Lung microvascular endothelial cell (primary cell): ENCODE results near the gene SMU1. TPM values are rescaled to one million over a fixed set of nuclear protein-coding genes. Genes with fewer than 3 reads are reported as not detected.

ENCODE experiments used
- DNase-seq, 2 donors: peaks; one replicate each; pipeline versions ENCODE4 v3.0.0 to v3.0.0-alpha.2; 2010; ENCODE audit warnings: low read depth in 2 of 2
- total RNA-seq: library from RNA; depleted of rRNA; stranded (reverse); fragments of >200 nt; gene quantifications from 2 replicates; pipeline ENCODE4 v1.2.1, GENCODE V29; 2014

SMU1 gene
- 27.7 and 32.1 TPM in 2 replicates for total RNA-seq

DNA sequence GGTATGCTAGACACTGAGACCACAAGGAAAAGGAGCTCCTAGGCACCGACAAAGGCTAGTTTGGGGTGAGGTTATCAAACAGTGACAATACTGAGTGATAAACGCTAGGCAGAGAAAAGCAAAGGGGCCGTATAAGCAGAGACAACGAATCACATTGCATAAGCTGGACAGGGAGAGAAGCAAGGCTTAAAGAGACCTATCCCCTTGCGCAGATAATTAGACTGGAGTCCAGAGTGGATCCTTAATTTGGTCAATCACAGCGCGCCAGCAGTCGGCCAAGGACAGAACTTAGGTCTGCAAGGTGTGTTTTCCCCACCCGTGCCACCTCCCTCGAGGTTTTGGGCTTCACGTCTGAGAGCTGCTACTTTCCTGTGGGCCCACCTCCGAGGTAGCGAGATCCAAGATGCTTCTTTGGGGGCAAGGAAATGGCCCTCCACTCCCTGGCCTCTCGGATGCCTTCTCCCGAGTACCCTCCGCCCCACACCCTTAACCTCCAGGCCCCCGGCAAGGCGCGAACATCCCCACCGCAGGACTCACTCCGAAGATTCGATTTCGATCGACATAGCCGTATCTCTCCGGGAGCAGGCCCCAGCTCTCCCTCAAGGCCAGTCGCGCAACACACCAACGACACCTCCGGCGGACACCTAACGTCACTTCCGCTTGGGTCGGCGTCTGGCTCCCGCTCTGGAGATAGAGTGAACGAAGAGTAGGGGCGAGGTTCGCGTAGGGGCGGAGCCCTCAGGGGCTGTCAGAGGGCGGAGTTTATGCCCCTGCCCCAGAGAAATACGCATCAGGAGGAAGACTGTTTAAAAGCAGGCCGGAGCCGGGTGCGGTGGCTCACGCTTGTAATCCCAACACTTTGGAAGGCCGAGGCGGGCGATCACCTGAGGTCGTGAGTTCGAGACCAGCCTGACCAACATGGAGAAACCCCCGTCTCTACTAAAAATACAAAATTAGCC is at the start of gene SMU1:
SMU1 (minus strand) TSS at position 629 of the 959 bp plus-strand sequence; CDS start at position 563, 66 bp downstream.
- peak; percentile 98 to 99 for DNase-seq

DNA sequence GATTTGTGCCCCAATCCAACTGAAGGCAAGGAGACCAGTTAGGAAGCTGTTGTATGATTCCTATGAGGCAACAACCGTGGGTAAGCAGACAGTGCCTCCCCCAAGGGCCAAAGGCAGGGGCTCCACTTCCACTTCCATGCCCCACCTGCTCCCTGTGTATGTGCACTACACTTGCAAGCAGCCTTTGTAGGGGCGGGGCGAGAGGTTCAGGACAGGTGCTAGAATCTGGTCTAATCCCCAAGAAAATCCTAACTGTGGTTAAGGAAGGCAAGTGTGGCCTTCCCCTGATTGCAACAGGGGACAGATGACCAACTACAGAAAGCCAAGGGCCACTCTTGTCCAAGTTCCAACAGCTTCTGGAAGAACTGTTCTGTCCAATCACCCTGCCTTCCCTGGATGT is 49.0 kb upstream of the SMU1 start:
- DNase-seq = no peak

DNA sequence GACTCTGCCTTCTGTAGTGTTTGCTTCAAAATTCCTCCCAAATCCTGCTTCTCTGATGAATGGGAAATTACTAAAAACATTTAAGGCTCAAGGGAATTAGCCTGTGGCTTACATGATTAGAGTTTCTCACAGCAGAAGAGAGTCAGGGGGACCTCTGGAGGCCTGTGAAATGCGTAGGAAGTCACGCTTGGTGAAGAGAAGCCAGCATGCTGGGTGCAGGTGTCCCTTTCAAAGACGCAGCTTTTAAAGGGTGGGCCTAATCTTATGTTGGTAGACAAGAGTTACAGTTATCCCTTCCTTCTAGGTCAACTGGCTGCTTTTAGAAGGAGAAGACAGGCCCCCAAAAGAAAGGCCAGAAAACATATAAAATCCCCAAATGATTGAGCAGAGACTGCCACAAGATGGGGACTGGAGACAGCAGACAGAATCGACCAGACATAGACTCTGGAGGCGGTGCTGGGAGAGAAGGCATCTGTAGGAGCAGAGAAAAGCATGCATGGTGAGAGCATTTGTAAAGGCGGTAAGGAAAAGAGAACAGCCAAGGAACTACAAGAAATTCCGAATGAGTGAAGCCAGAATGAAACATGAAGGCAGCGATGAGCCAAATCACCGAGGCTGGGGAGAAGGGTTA is 48.4 kb upstream of the SMU1 start:
- DNase-seq = no peak

DNA sequence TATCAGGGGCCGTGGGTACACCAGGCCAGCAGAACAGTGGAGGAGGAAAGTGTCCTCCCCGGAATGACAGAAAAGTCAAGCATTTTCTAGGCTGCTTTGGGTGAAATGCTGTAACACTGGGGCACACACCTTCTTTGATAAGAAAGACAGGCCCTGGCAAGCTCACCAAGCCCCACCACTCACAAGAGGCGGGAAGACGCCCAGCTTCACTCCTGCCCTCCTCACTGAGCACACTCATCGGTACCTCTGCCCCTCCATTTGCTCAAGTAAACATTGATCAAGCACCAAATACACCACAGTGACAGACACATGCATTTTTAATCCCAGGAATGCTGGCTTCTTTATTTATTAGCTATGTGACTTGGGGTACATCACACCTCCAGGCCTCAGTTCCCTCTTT is 47.6 kb upstream of the SMU1 start:
- no peak for DNase-seq

DNA sequence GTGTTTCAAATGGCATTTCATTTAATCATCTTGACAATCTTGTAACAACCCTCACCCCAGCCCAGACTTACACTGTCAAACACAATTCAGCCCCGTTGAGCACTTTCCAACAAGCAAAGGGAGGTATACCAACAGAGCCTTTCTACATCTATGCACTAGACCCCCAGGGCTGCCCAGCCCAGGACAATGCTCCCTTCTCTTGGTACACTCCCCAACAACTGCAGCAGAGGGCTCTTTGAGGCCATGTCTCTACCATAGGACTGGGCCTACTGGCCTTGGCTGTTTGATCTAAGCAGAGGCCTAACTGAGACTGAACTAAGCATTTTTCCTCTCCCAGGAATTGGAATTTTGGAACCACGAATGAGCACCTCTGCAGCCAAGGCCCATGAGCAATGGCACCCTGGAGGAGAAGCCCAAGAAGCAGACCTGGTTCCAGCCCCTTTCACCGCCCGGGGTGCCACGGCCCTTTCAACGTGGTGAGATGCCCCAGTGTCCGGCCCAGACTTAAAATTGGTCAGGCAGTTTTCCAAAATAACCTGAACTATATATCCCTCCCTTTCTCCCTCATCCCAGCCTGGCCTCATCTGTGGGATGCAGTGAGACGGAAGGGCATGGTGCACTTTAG is 47.0 kb upstream of the SMU1 start:
- DNase-seq = no peak

DNA sequence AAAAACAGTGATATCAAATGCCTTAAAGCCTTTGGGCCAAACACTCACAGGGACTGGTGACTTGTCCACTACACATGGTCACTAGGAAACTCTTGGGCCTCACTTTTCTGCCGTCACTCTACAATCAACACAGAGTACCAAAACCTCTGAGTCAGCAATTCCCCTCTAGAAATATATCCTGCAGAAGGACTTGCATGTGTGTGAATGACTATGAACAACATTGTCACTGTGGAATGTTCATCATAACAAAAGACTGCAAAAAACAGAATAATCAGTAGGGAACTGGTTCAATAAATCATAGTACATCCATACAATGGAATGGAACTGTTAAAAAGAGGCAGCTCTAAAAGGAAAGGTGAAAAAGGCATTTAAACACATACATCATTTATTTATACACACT is 44.1 kb upstream of the SMU1 start:
- peak in 1 of 2 donors; percentile 93 for DNase-seq

DNA sequence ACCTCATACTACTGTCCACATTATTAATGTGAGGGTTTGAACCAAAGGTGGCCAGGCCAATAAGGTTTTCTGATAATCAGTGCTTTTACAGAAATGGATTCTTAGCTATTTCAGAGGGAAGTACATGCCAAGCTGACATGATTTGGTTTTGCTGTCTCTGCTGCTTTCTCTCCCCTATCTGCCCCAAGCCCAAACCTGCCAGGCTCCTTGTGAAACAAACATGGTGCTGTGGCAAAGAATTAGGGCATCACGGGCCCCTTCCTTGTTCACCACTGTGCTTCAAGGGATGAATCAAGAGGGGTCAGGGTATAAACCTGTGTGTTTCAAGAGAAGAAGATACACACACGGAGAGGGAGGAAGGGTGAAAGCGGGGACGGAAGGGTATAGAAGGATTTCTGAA is 41.3 kb upstream of the SMU1 start:
- no peak for DNase-seq

DNA sequence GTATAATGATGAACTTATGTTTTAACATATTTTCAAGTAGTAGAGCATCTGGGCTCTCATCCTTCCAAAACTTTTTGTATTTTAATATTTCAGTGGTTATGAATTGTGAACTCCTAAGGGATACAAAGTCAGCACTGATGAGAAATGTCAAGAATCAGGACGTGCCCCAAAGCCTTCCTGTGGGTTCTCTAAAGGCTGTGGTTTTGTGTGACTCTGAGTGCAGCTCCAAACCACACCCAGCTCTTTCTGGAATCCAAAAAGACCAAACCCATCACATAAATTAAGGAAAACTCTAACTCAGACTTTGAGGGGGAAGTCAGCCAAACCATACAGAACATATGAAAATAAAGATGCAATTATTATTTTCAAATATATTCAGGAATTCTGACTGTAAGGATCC is 40.8 kb upstream of the SMU1 start:
- no peak for DNase-seq

DNA sequence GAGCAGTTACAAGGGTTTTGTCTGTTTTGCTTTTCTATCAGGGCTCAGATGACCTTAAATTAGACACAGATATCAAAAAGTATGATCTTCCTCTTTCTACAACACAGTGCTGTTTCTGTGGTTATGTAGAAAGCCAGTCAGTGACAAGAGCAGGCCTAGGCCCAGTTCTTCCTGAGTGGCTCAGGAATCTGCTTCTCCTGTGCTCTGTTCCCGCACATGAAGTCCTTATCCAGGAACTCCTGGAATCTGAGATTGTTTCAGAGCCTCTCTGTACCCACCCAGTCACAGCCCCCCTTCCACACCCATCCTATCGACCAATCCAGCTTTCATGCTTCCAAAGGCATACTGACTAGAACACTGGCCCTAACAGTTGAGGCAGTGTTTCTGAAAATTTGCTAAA is 40.4 kb upstream of the SMU1 start:
- DNase-seq = no peak

DNA sequence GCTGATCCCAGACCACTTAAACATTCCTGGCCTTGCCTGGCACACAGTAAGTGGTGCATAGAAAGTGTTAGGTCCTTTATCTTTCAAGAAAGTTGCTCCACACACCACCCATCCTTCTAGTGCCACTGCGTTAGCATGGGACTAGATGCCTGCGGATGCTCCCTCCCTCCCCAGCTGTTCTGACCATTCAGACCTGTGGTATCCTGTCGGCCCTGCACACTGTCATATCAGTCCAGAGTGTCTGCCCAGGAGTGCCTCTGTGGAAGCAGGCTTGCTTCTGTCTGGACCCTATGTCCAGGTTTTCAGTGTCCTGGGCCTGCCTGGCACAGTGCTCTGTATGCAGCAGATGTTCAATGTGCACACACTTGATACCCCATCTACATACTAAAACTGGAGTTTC is 38.3 kb upstream of the SMU1 start:
- DNase-seq = no peak

DNA sequence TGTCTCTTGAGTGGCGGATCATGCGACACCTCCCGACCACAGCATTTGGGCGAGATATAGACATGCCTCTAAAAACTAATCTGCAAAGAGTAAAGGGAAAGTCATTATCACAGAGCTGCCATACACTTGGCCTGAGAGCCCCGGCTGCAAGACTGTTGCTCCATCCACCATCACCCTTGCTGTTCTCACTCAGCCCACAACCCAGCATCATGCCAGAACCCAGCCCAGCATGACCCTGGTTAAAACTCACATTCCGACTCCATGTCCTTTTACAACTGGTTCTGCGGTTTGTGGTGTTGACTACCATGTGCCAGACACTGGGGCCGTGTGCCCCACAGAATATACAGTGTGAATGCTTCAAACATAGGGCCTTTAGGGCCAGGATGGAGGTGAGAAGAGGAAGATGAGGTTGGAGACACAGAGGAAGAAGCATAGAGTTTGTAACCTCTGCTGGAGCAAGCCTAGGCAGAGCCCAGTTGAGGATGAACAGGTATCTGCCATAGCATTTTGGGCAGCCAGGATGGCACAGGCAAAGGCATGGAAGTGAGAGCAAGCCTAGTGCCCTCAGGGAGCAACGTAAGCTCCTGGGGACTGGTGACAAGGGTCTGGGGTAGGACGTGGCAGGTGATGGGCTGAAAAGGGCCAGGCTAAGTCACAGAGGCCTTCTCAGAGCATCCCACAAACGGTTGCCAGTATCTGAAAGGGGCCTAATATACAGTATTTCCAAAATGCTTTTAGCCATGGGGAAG is 37.5 kb upstream of the SMU1 start:
- no peak for DNase-seq

DNA sequence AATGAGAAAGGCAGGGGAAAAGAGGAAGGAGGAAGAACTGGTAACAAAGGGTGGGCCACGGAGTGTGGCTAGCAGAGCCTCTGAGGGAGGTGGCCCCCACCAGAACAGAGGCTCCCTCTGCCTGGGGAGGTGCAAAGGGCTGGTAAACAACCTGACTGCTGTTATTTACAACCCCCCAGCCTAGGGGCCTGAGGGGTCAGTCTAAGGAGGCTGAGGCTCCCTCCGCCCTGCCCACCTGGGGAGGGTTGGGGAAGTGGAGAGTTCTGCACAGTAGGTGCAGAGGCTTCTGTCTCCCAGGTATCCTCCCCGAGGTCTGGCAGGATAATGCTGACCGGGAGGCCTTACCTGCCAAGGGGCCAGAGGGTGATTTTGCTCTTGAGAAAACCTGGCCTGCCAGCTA is 35.6 kb upstream of the SMU1 start:
- DNase-seq = no peak

DNA sequence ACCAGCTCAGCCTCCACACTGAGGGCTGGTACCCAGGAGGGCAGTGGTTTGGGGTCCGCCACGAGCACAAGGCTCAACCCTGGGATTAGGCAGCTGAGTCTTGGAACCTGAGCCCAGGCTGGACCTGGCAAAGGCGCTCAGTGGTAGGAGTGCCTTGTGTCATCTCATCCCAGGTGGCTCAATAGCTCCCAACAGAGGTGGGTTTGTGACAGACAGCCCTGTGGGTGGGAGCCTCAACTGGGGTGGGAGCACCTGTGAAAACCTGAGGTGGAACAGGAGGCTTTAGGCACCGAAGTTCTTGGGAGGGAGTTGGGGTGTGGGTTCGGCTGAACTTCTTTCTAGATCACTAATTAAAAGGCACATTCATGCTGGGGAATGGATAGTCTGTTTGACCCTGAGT is 35.2 kb upstream of the SMU1 start:
- no peak for DNase-seq

DNA sequence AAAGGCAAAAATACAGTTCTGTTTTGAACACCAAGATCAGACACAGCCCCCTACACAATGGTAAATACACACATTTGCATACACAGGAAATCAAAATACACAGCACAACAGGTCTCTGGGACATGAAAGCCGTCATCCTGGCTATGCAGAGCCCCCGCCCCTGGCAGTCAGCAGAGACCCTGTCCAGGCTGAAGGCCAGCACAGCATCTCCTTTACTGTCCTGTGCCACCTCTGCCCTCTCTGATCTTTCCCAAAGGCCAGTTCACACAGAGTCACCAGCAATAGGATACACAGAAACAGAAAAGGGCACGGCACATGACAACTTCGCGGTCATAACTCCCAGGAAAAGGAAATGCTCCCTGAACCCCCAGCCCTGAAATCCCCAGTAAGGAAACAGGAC is 34.2 kb upstream of the SMU1 start:
- DNase-seq = no peak

DNA sequence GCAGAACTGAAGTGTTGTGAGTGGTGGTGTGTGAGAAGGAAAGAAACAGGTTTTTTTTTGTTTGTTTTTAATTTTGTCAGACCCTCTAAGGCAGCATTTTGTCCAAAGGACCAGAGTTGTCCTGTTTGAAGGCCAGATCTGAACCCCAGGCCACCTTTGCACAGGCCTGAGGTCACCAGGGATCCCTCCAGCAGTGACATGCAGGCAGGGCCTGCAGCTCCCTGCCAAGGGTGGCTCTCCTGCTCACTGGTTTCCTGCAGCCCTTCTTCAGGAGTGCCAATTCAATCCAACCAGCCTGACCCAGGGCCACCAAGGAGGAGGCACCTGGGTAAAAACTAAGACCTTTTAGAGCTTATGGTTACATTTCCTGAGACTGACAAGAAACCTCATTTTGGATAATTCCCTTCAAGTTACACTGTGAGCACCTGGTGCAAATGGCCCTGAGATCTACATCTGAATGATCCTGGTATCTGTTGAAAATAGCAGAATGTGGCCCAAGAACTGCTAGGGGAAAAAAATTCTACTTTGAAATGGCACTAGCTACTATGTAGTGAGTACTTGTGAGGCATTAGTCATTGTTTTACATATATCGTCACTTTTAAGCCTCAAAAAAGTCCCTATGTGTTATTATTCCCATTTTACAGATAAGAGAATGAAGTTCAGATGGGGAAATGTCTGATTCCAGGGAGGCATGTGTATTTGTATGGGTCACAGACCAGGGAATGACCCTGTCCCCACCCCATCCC is 33.5 kb upstream of the SMU1 start:
- DNase-seq = no peak

DNA sequence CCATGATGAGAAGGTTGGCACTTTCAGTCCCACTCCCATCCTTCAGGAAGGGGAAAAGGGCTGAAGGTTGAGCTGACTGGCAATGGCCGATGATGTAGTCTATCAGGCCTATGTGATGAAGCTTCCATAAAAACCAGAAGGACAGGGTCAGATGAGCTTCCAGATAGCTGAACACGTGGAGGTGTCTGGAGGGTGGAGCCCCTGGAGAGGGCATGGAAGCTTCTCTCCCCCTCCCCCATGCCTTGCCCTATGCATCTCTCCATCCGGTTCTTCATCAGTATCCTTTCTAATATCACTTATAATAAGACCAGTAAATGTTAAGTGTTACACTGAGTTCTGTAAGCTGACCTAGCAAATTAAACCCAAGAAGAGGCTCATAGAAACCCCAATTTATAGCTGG is 32.6 kb upstream of the SMU1 start:
- no peak for DNase-seq

DNA sequence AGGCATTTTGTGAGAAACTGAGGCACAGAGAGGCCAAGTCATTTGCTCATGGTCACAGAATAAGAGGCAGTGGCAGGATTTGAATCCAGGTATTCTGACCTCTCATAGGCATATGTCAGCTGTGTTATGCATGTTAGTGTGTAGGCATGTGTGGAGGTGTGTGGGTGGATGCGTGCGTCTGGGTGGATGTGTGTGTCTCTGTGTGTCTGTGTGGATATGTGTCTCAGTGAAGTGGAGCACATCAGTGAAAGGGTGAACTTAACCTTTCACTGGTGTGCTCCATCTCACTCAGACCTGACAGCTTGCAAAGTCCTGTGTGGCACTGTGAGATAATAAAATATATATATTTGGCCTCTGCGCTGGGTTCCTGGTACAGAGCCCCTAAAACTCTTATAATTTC is 32.0 kb upstream of the SMU1 start:
- DNase-seq = no peak

DNA sequence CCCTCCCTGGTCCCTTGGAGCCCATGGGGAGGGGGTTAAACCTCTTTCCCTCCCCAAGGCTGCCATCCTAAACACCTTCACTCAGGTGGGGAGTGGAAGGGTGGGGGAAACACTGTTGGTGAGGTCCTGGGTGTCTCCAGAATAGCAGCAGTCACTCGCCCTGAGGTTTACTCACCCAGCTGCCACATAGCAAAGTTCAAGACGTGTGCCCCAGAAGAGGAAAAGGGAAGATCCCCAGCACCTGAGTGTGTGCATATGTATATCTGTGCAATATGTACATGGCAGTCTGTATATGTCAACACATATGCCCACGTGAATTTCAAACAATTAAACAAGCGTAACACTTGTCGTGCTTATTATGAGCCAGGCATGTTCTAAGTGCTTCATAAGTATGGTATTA is 31.3 kb upstream of the SMU1 start:
- DNase-seq = no peak

DNA sequence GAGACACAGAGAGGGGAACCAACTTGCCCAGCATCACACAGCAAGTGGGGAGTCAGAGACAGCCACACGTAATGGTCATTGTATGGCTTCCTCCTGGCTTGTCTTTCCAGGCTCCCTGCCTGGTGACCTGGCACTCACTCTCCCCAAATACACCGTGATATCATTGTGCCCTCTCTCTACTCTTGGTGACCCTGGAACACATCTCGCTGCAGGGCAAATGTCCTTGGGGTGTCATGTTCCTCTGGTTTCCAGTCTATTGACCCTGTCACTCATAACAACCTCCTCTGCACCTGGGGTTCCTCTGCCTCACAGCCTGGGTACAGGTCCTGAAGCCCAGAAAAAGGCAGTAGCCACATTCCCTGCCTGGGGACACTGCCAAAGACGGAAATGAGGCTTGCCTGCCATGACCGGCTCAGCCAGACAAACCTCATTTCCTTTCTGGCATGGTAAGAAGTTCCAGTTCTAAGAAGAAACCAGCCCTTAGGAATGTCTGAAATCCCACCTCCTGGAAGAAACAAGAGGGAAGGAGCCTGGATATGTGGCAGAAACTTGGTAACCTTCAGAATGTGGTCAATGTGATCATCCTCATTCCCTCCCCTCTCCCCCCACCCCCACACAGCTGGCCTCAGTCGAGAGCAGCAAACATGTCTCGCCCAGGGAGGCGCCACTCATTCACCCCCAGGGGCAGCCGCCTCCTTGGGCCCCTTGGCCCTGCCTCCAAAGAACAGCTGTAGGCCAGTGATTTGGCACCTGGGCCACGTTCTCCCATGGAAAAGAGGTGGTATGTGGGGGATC is 30.6 kb upstream of the SMU1 start:
- DNase-seq = peak; percentile 75 to 87

DNA sequence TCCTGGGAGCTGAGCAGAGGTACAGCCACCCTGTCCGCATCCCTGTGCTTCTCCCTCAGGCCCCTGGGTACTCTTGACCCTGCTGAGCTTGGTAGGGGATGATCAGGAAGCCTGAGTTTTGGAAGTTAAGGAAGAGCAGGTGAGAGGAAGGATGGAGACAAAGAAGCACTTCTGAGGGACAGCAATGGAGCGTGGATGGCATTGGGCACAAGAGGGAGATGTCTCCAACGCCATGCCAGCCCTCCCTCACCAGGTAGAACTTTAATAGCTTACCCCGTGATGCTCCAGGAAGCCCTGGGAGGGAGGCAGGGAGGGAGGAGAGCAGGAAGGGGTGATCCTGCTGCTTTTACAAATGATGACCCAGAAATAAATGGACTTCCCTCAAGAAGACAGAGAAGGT is 29.9 kb upstream of the SMU1 start:
- DNase-seq = peak in 1 of 2 donors; percentile 22
